Ishikawa (cell line): Measurements from ENCODE around the gene KREMEN1.

ENCODE experiments used
- CEBPB ChIP-seq: IDR thresholded peaks from 2 replicates; pipeline ENCODE4 v1.6.1; 2012
- CREB1 ChIP-seq: IDR thresholded peaks from 2 replicates; pipeline ENCODE4 v1.6.1; 2012; ENCODE audit warnings: low read depth
- EGR1 ChIP-seq: IDR thresholded peaks from 2 replicates; pipeline ENCODE4 v1.6.1; 2012
- EP300 ChIP-seq: IDR thresholded peaks from 2 replicates; pipeline ENCODE4 v1.6.1; 2012; ENCODE audit warnings: borderline replicate concordance
- FOXM1 ChIP-seq: IDR thresholded peaks from 2 replicates; pipeline ENCODE4 v1.6.1; 2012; ENCODE audit warnings: low read depth, borderline replicate concordance
- MAX ChIP-seq: IDR thresholded peaks from 2 replicates; pipeline ENCODE4 v1.6.1; 2012
- NFIC ChIP-seq: IDR thresholded peaks from 2 replicates; pipeline ENCODE4 v1.6.1; 2012
- RAD21 ChIP-seq: IDR thresholded peaks from 2 replicates; pipeline ENCODE4 v1.6.1; 2012; ENCODE audit warnings: low read depth
- REST ChIP-seq: IDR thresholded peaks from 2 replicates; pipeline ENCODE4 v1.6.1; 2012; ENCODE audit warnings: low read depth, mild to moderate bottlenecking
- TAF1 ChIP-seq: IDR thresholded peaks from 2 replicates; pipeline ENCODE4 v1.6.1; 2012; ENCODE audit warnings: low read depth, mild to moderate bottlenecking
- TCF12 ChIP-seq: IDR thresholded peaks from 2 replicates; pipeline ENCODE4 v1.6.1; 2012; ENCODE audit warnings: low read depth
- TEAD4 ChIP-seq: IDR thresholded peaks from 2 replicates; pipeline ENCODE4 v1.6.1; 2012
- USF1 ChIP-seq: IDR thresholded peaks from 2 replicates; pipeline ENCODE4 v1.6.1; 2012
- YY1 ChIP-seq: IDR thresholded peaks from 2 replicates; pipeline ENCODE4 v1.6.1; 2012; ENCODE audit warnings: low read depth
- ZBTB7A ChIP-seq: IDR thresholded peaks from 2 replicates; pipeline ENCODE4 v1.6.1; 2012; ENCODE audit warnings: low read depth

Gene KREMEN1

GRCh38 chr22:29102300-29102699 is 29.5 kb downstream of the KREMEN1 start:
- TF ChIP-seq YY1: no peak
- TF ChIP-seq RAD21: no peak
- TF ChIP-seq TCF12: no peak
- no peak for TF ChIP-seq FOXM1
- TF ChIP-seq CEBPB: no peak
- TF ChIP-seq REST: no peak
- no peak for TF ChIP-seq CREB1
- no peak for TF ChIP-seq NFIC
- TF ChIP-seq MAX: no peak
- TF ChIP-seq EP300: no peak
- no peak for TF ChIP-seq USF1
- no peak for TF ChIP-seq ZBTB7A
- no peak for TF ChIP-seq TEAD4
- no peak for TF ChIP-seq EGR1
- no peak for TF ChIP-seq TAF1

- TF ChIP-seq TCF12 (no peak), TAF1 (no peak), USF1 (no peak), TEAD4 (no peak)
Measured at GRCh38 chr22:29103121-29103520, 30.3 kb downstream of the KREMEN1 start.

GRCh38 chr22:29105468-29105867 is 32.6 kb downstream of the KREMEN1 start:
- TF ChIP-seq TAF1 (no peak), USF1 (no peak), FOXM1 (no peak), EP300 (no peak)

GRCh38 chr22:29106839-29107238 is 34.0 kb downstream of the KREMEN1 start:
- TF ChIP-seq EGR1: no peak
- no peak for TF ChIP-seq USF1
- TF ChIP-seq REST: no peak
- no peak for TF ChIP-seq FOXM1
- TF ChIP-seq TAF1: no peak
- TF ChIP-seq CEBPB: no peak
- no peak for TF ChIP-seq CREB1
- TF ChIP-seq RAD21: no peak
- no peak for TF ChIP-seq MAX
- TF ChIP-seq TEAD4: no peak
- TF ChIP-seq TCF12: no peak
- no peak for TF ChIP-seq EP300
- no peak for TF ChIP-seq ZBTB7A
- no peak for TF ChIP-seq YY1
- TF ChIP-seq NFIC: no peak

- TF ChIP-seq REST: no peak
- TF ChIP-seq EGR1: no peak
Measured at GRCh38 chr22:29108137-29108536, 35.3 kb downstream of the KREMEN1 start.
